A549 (cell line): ENCODE results near the gene UBXN7.

ENCODE experiments used
- CHD4 ChIP-seq: fragments of 200-600 bp; sonication (generic); IDR thresholded peaks from 2 replicates; pipeline ENCODE4 v1.6.1; 2016; ENCODE audit warnings: antibody characterized with exemption, mild to moderate bottlenecking, borderline replicate concordance
- CTCF ChIP-seq: fragments of >200 bp; sonication (Bioruptor Twin); formaldehyde crosslinking; IDR thresholded peaks from 3 replicates; pipeline ENCODE4 v1.5.1; 2016

DNA sequence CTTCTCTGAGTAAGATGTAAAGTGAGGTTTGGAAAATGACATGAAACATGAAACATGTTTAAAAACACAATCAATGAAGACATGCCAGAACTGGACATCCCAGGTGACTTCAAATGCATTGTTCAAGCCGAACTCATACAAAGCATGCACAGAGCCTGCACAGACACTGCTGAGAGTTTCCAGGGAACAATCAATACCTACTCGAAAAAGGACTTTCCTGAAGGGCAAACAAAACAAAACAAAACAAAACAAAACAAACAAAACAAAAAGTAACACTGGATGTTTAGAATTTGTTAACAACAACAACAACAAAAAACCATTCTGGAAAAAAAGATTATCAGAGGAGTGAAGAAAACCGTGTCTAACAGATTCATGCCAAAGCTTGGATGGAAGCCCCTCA is 83.5 kb downstream of the UBXN7 start:
- no peak for TF ChIP-seq CHD4
- TF ChIP-seq CTCF, result no peak
